ENCODE measurements around the gene TMED9. TPM values are rescaled to one million over a fixed set of nuclear protein-coding genes. Genes with fewer than 3 reads are reported as not detected.

Gene TMED9
- total and polyA plus RNA-seq, 2 of the 4 experiments (the other 2 are of a cell fraction), result 123 to 357 TPM

- H4K8ac ChIP-seq (ENCODE audit: low read depth in 2 of 2, low read length in 2 of 2), result no peak overlapping the region
- ChIA-PET CTCF (no interaction called here), POLR2A (ENCODE audit: unreplicated experiment) (no interaction called here)
- H3K14ac ChIP-seq (replicated peaks; ENCODE audit: low read depth, low read length), result no peak overlapping the region
- H3K23ac ChIP-seq (ENCODE audit: low read depth, low read length), result no peak overlapping the region
- no peak overlapping the region for H3K27ac ChIP-seq (ENCODE audit: insufficient read depth, low read length)
- no peak overlapping the region for H3K9ac ChIP-seq (ENCODE audit: low read depth, low read length)
- H3K9me3 ChIP-seq (ENCODE audit: control insufficient read depth, insufficient read depth, low read length), result no peaks in the 10 kb centered on the region
- H2BK120ac ChIP-seq (ENCODE audit: low read depth, low read length), result no peak overlapping the region
- DNase-seq, result no peak
- TF ChIP-seq ELK1 (IDR thresholded peaks at IDR 0.05; ENCODE audit: borderline replicate concordance, low read depth, low read length) (no peak), RFX5 (IDR thresholded peaks at IDR 0.05; ENCODE audit: low read depth, low read length) (no peak), CHD1 (IDR thresholded peaks at IDR 0.05; ENCODE audit: low read depth, low read length) (no peak), POLR2A (IDR thresholded peaks at IDR 0.05; ENCODE audit: low read depth, low read length) (no peak), RCOR1 (IDR thresholded peaks at IDR 0.05; ENCODE audit: insufficient replicate concordance, low read length) (no peak), FOS (IDR thresholded peaks at IDR 0.05; ENCODE audit: low read depth, low read length) (no peak), MAFK (IDR thresholded peaks at IDR 0.05; ENCODE audit: low read depth, low read length) (no peak), USF2 (IDR thresholded peaks at IDR 0.05; ENCODE audit: low read depth, low read length) (no peak), RAD21 (IDR thresholded peaks at IDR 0.05; ENCODE audit: low read length) (no peak), SMC3 (IDR thresholded peaks at IDR 0.05; ENCODE audit: low read depth, low read length) (no peak), NFE2L2 (IDR thresholded peaks at IDR 0.05; ENCODE audit: low read depth, low read length) (no peak), BHLHE40 (IDR thresholded peaks at IDR 0.05; ENCODE audit: low read depth, low read length) (no peak), MAZ (IDR thresholded peaks at IDR 0.05; ENCODE audit: borderline replicate concordance, low read depth, low read length) (no peak), CEBPB (IDR thresholded peaks at IDR 0.05; ENCODE audit: low read depth, low read length) (no peak)
- TF ChIP-seq, protein P1, sequence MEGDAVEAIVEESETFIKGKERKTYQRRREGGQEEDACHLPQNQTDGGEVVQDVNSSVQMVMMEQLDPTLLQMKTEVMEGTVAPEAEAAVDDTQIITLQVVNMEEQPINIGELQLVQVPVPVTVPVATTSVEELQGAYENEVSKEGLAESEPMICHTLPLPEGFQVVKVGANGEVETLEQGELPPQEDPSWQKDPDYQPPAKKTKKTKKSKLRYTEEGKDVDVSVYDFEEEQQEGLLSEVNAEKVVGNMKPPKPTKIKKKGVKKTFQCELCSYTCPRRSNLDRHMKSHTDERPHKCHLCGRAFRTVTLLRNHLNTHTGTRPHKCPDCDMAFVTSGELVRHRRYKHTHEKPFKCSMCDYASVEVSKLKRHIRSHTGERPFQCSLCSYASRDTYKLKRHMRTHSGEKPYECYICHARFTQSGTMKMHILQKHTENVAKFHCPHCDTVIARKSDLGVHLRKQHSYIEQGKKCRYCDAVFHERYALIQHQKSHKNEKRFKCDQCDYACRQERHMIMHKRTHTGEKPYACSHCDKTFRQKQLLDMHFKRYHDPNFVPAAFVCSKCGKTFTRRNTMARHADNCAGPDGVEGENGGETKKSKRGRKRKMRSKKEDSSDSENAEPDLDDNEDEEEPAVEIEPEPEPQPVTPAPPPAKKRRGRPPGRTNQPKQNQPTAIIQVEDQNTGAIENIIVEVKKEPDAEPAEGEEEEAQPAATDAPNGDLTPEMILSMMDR (conservative IDR thresholded peaks at IDR 0.05; ENCODE audit: low read depth, low read length), result no peak
- peaks cover 17% of the 10 kb centered on the region for H3K27me3 ChIP-seq (ENCODE audit: control insufficient read depth, insufficient read depth, low read length)
- no peak overlapping the region for H2BK5ac ChIP-seq (ENCODE audit: low read depth, low read length, poor library complexity, severe bottlenecking)
- no peaks in the 10 kb centered on the region for H3K9me1 ChIP-seq (ENCODE audit: insufficient read depth, low read length)
- no peak for ATAC-seq (ENCODE audit: low read depth)
- H4K20me1 ChIP-seq (ENCODE audit: insufficient read depth, low read length), result no peaks in the 10 kb centered on the region
- H4K5ac ChIP-seq (ENCODE audit: low read depth, low read length), result no peak overlapping the region
- no peaks in the 10 kb centered on the region for H3K36me3 ChIP-seq (ENCODE audit: control insufficient read depth, insufficient read depth, low read length)
- H2BK15ac ChIP-seq (ENCODE audit: low read depth, low read length), result no peak overlapping the region
- WGBS, 2 experiments (ENCODE audit: extremely low coverage in 2 of 2, insufficient read length in 1 of 2), result no CpG with 5 or more reads among the region's 8 CpGs
- intact Hi-C loops (cut with micrococcal nuclease), result no loop called here
- no peak overlapping the region for H3K56ac ChIP-seq (ENCODE audit: extremely low read depth, insufficient read depth, low read length)
- no peak overlapping the region for H3K18ac ChIP-seq (ENCODE audit: low read depth, low read length)
- H2AK5ac ChIP-seq (ENCODE audit: low read depth, low read length), result no peak overlapping the region
- no peak overlapping the region for H3K4me3 ChIP-seq (ENCODE audit: insufficient read depth, low read depth, low read length)
- no peaks in the 10 kb centered on the region for H3K79me1 ChIP-seq (ENCODE audit: low read depth in 1 of 2, low read length in 2 of 2)
- no peak overlapping the region for H2AK9ac ChIP-seq (replicated peaks; ENCODE audit: low read depth, low read length, poor library complexity)
- dilution Hi-C loops (cut with HindIII; ENCODE audit: low sequenced_read_pairs, unreplicated experiment), result no loop called here
- no TSS peak for BruUV-seq (replicated peaks)
- H4K91ac ChIP-seq (ENCODE audit: insufficient read depth, low read depth, low read length), result no peak overlapping the region
- H3K4ac ChIP-seq (ENCODE audit: low read depth, low read length), result no peak overlapping the region
- no peak overlapping the region for H2BK20ac ChIP-seq (ENCODE audit: low read depth, low read length)
- no peak overlapping the region for H2AFZ ChIP-seq (replicated peaks; ENCODE audit: low read length, poor library complexity)
- in situ Hi-C loops (cut with MboI; ENCODE audit: low sequenced_read_pairs), result no loop called here
- H3K4me2 ChIP-seq (ENCODE audit: low read depth, low read length), result no peak overlapping the region
- H3K4me1 ChIP-seq (ENCODE audit: control insufficient read depth, insufficient read depth, low read length), result no peaks in the 10 kb centered on the region
These were observed 27.0 kb upstream of the TMED9 start for GRCh38 chr5:177565046-177565445.
